OCI-LY3 (cell line): Measurements from ENCODE around the gene UNC5C.

Experiments used
- H2AFZ ChIP-seq: fragments of 200-600, 300-600 bp; shearing (Covaris generic); 2 replicates; pipeline ENCODE4 v1.6.0; 2014; ENCODE audit warnings: antibody characterized with exemption, low read depth, low read length
- H3K27ac ChIP-seq: fragments of 200-600, 300-600 bp; sonication (generic); 2 replicates; pipeline ENCODE4 v1.5.1; 2014; ENCODE audit warnings: mild to moderate bottlenecking, low read length, moderate library complexity, mixed read lengths
- H3K27me3 ChIP-seq: fragments of 200-600, 300-600 bp; sonication (generic); 2 replicates; pipeline ENCODE4 v1.6.1; 2014; ENCODE audit warnings: low read depth, low read length, mixed read lengths
- H3K36me3 ChIP-seq: fragments of 200-600, 300-600 bp; sonication (generic); replicated peaks from 2 replicates; pipeline ENCODE3; 2014; ENCODE audit warnings: low read depth, low read length, mixed read lengths
- H3K4me1 ChIP-seq: fragments of 300-600, 200-600 bp; sonication (generic); 2 replicates; pipeline ENCODE4 v1.6.1; 2014; ENCODE audit warnings: low read length, mixed read lengths
- H3K4me2 ChIP-seq: fragments of 200-600, 300-600 bp; sonication (generic); 2 replicates; pipeline ENCODE4 v1.6.1; 2014; ENCODE audit warnings: low read length, mixed read lengths
- H3K4me3 ChIP-seq: fragments of 300-600, 200-600 bp; sonication (generic); 2 replicates; pipeline ENCODE4 v1.5.1; 2014; ENCODE audit warnings: antibody characterized with exemption, mild to moderate bottlenecking, low read length, moderate library complexity
- H3K79me2 ChIP-seq: fragments of 300-600, 200-600 bp; shearing (Covaris generic); 2 replicates; pipeline ENCODE4 v1.6.1; 2014; ENCODE audit warnings: mild to moderate bottlenecking, low read length, mixed read lengths
- H3K9ac ChIP-seq: fragments of 300-600, 200-600 bp; shearing (Covaris generic); 2 replicates; pipeline ENCODE4 v1.6.0; 2014; ENCODE audit warnings: mild to moderate bottlenecking, low read length, moderate library complexity
- H3K9me3 ChIP-seq: fragments of 200-600, 300-600 bp; shearing (Covaris generic); 2 replicates; pipeline ENCODE4 v1.6.1; 2014; ENCODE audit warnings: low read length, mixed read lengths; ENCODE audit not compliant: insufficient read depth
- H4K20me1 ChIP-seq: fragments of 200-600, 300-600 bp; sonication (generic); 2 replicates; pipeline ENCODE4 v1.6.1; 2016; ENCODE audit warnings: low read length, mixed read lengths; ENCODE audit not compliant: insufficient read depth
- CTCF ChIP-seq: fragments of 200-600, 300-600 bp; sonication (generic); IDR thresholded peaks from 2 replicates; pipeline ENCODE4 v1.5.1; 2014; ENCODE audit warnings: antibody characterized with exemption, low read length, low read depth
- EZH2phosphoT487 ChIP-seq: fragments of 200-600 bp; shearing (Covaris generic); IDR thresholded peaks from 2 replicates; pipeline ENCODE4 v1.6.1; 2018; ENCODE audit warnings: antibody characterized with exemption, mixed run types, low read depth

The UNC5C gene

GRCh38 chr4:95360256-95360903, 188.4 kb downstream of the UNC5C start:
- no peaks in the 10 kb centered on the region for H3K79me2 ChIP-seq
- H3K4me3 ChIP-seq = no peak overlapping the region
- no peaks in the 10 kb centered on the region for H3K27me3 ChIP-seq
- H3K4me1 ChIP-seq = no peaks in the 10 kb centered on the region
- no peak overlapping the region for H3K4me2 ChIP-seq
- no peak for TF ChIP-seq CTCF
- TF ChIP-seq EZH2phosphoT487 = no peak
- H3K27ac ChIP-seq = no peak overlapping the region
- H4K20me1 ChIP-seq = no peaks in the 10 kb centered on the region
- no peaks in the 10 kb centered on the region for H3K9me3 ChIP-seq
- no peak overlapping the region for H3K9ac ChIP-seq
- H3K36me3 ChIP-seq = no peaks in the 10 kb centered on the region
- H2AFZ ChIP-seq = no peak overlapping the region

DNA sequence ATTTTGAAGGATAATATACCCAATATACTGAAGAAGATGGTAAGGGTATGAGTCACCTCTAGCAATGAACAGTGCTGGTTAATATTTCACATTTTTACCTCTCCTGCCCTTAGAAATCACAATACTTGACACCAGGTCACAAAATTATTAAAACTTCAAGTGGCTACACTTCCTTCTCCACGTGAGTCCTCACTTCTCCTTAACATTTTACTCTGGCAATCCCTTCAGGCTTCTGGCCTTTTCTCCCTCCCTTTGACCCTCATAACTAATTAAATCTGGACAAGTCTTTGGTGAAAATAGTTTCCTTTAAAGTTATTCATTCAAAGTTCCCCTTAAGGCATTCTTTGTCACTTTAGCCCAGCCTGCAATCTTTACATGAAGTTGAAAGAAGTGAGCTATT, 190.4 kb downstream of the UNC5C start:
- Histone ChIP-seq H3K9ac (no peak overlapping the region), H3K4me2 (no peak overlapping the region), H3K4me1 (no peaks in the 10 kb centered on the region), H2AFZ (no peak overlapping the region), H4K20me1 (no peaks in the 10 kb centered on the region), H3K27me3 (no peaks in the 10 kb centered on the region), H3K79me2 (no peaks in the 10 kb centered on the region), H3K27ac (no peak overlapping the region), H3K9me3 (no peaks in the 10 kb centered on the region), H3K36me3 (no peaks in the 10 kb centered on the region), H3K4me3 (no peak overlapping the region)
- TF ChIP-seq CTCF (no peak), EZH2phosphoT487 (no peak)

GRCh38 chr4:95355021-95355420, 193.8 kb downstream of the UNC5C start:
- Histone ChIP-seq H3K36me3 (no peaks in the 10 kb centered on the region), H2AFZ (no peak overlapping the region), H3K9me3 (no peaks in the 10 kb centered on the region), H3K4me3 (no peak overlapping the region), H3K27me3 (no peaks in the 10 kb centered on the region), H3K4me1 (no peaks in the 10 kb centered on the region), H3K79me2 (no peaks in the 10 kb centered on the region), H3K4me2 (no peak overlapping the region), H3K9ac (no peak overlapping the region), H4K20me1 (no peaks in the 10 kb centered on the region), H3K27ac (no peak overlapping the region)
- TF ChIP-seq EZH2phosphoT487 (no peak), CTCF (no peak)

- Histone ChIP-seq H3K4me3 (no peak overlapping the region), H3K4me2 (no peak overlapping the region), H3K79me2 (no peaks in the 10 kb centered on the region), H3K9me3 (no peaks in the 10 kb centered on the region), H4K20me1 (no peaks in the 10 kb centered on the region), H3K27me3 (no peaks in the 10 kb centered on the region), H3K27ac (no peak overlapping the region), H2AFZ (no peak overlapping the region), H3K36me3 (no peaks in the 10 kb centered on the region), H3K4me1 (no peaks in the 10 kb centered on the region), H3K9ac (no peak overlapping the region)
- TF ChIP-seq EZH2phosphoT487 (no peak), CTCF (no peak)
Measured at GRCh38 chr4:95348418-95348817, 200.4 kb downstream of the UNC5C start.
